Endometrial microvascular endothelial cells (primary cell): ENCODE results near the gene NCBP1. TPM values are rescaled to one million over a fixed set of nuclear protein-coding genes. Genes with fewer than 3 reads are reported as not detected.
"Not testable (repeated sequence)": the region's sequence is repeated elsewhere in the genome, so short reads cannot be mapped to it uniquely, and the experiment has no call there.

Experiments
- in situ Hi-C: cut with HindIII; loops from 2 replicates; pipeline ENCODE4 v1.10.0; 2017; ENCODE audit warnings: low sequenced_read_pairs, low pct_unique_long_range_greater_than_20kb; ENCODE audit errors: inconsistent ontology term
- total RNA-seq: library from RNA; depleted of rRNA; stranded (reverse); fragments of >200 nt; gene quantifications from one replicate; pipeline ENCODE4 v1.2.3, GENCODE V29; 2015; ENCODE audit errors: inconsistent ontology term

NCBP1 gene
- total RNA-seq, 1 donor from 2014 or later, result 41.4 TPM

GRCh38 chr9:97622483-97622882 is 11.1 kb upstream of the NCBP1 start:
- in situ Hi-C loops, result not testable (repeated sequence)

DNA sequence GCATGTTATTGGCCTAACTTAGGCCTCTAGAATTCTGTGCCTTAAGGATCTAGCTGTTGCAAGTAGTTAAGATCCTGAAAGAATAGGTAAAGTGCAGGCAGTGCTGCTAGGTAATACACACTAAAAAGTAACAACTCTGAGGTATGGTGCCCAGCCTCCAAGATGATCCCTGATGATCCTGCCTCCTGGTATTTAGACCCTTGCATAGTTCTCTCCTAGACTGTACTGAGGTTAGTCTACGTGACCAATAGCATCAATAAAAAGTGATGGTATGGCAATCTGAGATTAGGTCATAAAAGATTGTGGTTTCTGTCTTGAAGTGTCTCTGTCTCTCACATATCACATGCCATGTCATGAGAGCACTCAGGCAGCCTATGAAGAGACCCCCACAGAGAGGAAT is 9.7 kb upstream of the NCBP1 start:
- in situ Hi-C loops, result no loop called here

DNA sequence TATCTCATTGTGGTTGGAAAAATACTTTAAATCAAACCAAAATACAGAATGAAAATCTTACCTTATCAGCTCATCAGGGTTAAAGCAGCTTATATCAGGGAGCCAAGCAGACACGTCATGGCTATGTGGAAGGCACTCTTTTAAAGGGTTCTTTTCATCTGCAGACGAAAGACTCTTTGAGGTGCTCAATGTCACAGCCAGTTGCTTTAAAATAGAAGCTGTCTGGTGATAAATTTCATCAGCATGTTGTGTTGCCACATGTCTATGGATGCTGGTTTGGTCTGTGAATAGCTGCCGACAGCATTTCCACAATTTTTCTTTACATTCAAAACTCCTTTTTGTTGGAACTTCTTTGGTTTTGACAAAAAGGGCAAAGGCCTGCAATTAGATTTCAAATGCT is 8.0 kb upstream of the NCBP1 start:
- in situ Hi-C loops, result no loop called here

DNA sequence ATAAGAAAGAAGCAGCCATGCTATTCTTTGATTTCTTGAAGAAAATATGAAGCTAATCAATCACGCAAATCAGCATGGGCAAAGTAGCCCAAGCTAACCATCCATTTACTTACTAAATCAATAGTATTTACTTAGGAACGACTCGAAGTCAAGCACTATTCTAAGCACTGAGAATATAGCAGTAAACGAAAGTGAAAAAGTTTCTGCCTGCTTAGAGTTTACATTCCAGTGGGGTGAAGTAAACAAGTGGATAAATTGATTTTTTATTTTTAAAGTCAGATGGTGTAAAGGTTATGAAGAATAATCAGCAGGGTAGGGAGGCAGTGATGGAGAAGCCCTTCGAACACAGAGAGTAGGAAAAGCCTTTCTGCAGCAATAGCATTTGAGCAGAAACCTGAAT is 6.0 kb upstream of the NCBP1 start:
- in situ Hi-C loops, result no loop called here

DNA sequence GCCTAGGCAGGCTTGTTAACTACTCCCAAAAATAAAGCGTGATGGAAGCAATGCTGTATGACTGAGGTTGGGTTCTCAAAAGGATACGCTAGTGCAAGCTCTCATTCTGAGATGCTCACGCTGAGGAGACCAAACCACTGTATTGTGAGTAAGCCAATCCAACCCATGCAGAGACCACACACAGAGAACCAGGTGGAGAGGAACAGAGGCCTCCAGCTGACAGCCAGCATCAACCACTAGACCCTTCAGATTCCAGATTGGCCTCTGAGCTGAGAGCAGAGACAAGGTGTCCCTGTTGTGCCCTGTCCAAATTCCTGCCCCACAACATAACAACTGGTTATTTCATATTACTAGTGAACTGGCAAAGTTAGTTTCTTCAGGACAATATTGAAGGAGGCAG is 5.0 kb upstream of the NCBP1 start:
- in situ Hi-C loops, result no loop called here

- in situ Hi-C loops, result no loop called here
Observed at GRCh38 chr9:97629156-97629555, 4.5 kb upstream of the NCBP1 start.

- in situ Hi-C loops, result no loop called here
Observed at GRCh38 chr9:97630591-97630990, 3.0 kb upstream of the NCBP1 start.

DNA sequence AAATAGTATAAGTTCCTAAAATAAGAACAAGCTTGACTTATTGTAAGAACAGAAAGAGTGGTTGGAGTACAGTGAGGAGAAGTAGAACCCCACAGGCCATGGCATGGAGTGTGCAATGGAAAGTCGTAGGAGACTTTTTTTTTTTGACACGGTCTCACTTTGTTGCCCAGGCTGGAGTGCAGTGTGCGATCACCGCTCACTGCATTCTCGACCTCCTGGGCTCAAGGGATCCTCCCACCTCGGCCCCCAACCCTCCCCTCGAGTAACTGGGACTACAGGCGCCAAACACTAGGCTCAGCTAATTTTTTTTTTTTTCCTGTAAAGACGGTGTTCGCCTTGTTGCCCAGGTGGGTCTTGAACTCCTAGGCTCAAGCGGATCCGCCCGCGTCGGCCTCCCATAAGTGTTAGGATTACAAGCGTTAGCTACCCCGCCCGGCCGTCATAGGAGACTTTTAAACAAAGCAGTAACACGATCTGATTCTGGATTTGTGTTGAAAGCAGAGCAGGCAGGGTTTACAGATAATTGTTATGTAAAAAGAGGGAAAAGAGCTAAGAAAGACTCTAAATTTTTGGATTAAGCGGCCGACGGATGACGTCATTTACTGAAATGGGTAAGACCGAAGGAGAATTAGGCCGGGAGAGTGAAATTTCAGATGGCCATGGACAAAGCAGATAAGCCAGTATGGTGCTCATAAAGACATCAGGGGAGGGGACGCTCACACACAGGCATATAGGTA is 1.2 kb upstream of the NCBP1 start:
- in situ Hi-C loops, result no loop called here

- in situ Hi-C loops, result no loop called here
Observed at GRCh38 chr9:97633859-97634490, 354 bp downstream of the NCBP1 start.

GRCh38 chr9:97635026-97635425 is 1.4 kb downstream of the NCBP1 start:
- in situ Hi-C loops, result no loop called here

DNA sequence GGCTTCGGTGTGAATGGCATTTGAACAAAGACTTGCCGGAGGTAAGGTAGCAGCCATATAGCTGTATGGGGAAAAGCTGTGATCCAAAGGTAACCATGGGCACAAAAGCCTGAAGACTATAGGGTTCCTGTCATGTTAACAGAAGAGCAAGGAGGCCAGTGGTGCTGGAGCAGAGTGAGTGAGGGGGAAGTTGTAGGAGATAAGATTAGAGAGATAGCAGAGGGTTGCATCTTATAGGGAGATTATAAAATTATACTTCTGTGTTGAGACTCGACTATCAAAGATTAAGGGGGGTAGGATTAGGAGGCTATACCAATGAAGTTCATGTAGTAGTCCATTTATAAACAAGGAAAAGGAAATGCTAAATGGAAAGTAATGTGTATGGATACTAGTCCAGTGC is 3.3 kb downstream of the NCBP1 start:
- in situ Hi-C loops, result no loop called here

DNA sequence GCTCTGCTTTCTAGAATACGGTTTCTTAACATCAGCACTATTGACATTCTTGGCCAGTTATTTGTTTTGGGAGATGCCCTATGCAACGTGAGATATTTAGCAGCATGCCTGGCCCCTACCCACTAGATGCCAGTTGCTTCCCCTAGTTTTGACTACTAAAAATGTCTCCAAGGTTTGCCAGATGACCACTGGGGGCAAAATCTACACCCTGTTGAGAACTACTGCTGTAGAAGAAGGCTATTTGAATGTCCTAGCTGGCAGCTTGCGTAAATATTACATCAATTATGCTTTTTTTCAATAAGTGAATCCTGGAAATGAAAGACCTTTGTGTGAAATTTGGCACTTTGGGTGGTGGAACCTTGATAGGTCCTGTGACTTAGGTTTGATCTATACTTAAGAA is 5.0 kb downstream of the NCBP1 start:
- in situ Hi-C loops, result no loop called here

- in situ Hi-C loops, result no loop called here
Observed at GRCh38 chr9:97640325-97640724, 6.7 kb downstream of the NCBP1 start.

GRCh38 chr9:97645720-97646119 is 12.1 kb downstream of the NCBP1 start:
- in situ Hi-C loops, result no loop called here

DNA sequence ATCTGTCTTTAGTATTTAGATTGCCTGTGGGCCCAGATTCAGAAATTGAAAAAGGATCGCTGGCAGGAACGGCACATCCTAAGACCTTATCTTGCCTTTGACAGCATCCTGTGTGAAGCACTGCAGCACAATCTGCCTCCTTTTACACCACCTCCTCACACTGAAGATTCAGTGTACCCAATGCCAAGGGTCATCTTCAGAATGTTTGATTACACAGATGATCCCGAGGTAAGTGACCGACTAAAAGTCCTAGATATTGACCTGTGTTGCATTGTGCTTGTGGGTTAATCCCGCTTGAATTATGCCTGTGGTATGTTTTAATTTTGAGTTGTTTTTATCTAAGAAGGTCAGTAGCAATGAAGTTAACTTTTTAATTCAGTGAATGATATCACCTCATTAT is 14.4 kb downstream of the NCBP1 start:
- in situ Hi-C loops, result no loop called here

GRCh38 chr9:97651646-97652045 is 18.0 kb downstream of the NCBP1 start:
- in situ Hi-C loops, result no loop called here

DNA sequence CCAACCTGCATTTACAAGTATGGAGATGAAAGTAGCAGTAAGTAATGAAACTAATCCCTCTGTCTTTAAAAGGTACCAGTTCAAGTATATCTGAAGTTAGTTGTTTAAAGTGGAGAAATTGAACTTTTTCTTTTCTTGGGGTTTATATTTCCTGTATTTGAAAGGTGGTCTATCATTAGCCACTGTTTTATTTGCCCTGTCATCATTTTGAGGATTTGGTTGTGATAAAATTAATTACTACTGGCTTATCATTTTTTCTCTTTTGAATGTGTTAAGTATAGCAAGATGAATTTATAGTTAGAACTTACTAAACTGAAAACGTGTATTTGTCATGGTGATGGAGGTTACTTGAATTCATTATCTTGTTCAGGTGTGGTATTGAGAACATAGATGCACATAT is 25.1 kb downstream of the NCBP1 start:
- in situ Hi-C loops, result no loop called here

DNA sequence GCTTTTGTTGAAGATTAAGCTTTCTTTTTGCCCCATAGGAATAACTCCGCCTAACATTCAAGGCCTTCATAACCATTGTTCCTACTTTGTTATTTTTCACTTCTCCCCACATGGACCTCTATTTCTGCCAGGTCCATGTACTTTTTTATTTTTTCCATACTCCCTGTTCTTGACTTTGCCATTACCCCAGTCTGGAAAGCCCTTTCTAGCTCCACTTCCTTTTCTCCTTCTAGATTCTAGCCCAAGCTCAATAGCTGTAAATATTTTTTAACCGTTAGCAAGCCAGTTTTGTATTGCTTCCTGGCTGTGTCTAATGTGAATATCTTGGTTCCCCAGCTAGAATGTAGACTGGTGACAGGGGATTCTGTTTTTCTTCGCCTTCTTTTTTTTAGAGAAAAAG is 26.1 kb downstream of the NCBP1 start:
- in situ Hi-C loops, result no loop called here

- in situ Hi-C loops, result no loop called here
Observed at GRCh38 chr9:97660340-97660739, 26.7 kb downstream of the NCBP1 start.

DNA sequence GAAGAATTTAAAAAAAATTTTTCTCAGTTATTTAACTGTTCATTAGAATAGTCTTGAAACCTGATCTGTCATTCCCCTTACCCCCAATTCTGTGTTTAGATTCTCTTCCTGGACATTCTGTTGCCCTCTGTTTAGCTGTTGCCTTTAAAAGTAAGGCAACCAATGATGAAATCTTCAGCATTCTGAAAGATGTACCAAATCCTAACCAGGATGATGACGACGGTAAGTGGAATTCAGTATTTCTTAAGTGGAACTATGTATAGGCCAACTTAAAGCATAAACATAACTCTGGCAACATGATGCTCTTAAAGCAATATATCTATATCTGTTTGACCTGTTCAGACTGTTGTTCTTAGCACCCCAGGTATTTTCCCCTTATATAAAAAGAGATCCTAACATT is 27.2 kb downstream of the NCBP1 start:
- in situ Hi-C loops, result no loop called here

- in situ Hi-C loops, result no loop called here
Observed at GRCh38 chr9:97665742-97666141, 32.1 kb downstream of the NCBP1 start.
